HG03280 (cell line): Measurements from ENCODE around the gene ZIC1.

Source experiments
- ATAC-seq: cut with Tn5 transposase; IDR thresholded peaks from one replicate; pipeline ENCODE4 v1.9.1; 2021; ENCODE audit warnings: mild to moderate bottlenecking, moderate library complexity; ENCODE audit not compliant: unreplicated experiment

ZIC1 gene

GRCh38 chr3:147420353-147421183, 11.4 kb downstream of the ZIC1 start:
- no peak for ATAC-seq

- no peak for ATAC-seq
Measured at GRCh38 chr3:147421184-147421912, 12.2 kb downstream of the ZIC1 start.

- no peak for ATAC-seq
Measured at GRCh38 chr3:147422196-147422595, 13.0 kb downstream of the ZIC1 start.

GRCh38 chr3:147422601-147423536, 13.7 kb downstream of the ZIC1 start:
- no peak for ATAC-seq

- no peak for ATAC-seq
Measured at GRCh38 chr3:147423537-147423797, 14.3 kb downstream of the ZIC1 start.

- no peak for ATAC-seq
Measured at GRCh38 chr3:147423798-147424580, 14.8 kb downstream of the ZIC1 start.

- no peak for ATAC-seq
Measured at GRCh38 chr3:147424581-147425387, 15.6 kb downstream of the ZIC1 start.

- ATAC-seq = no peak
Measured at GRCh38 chr3:147425388-147425850, 16.3 kb downstream of the ZIC1 start.

GRCh38 chr3:147426931-147427330, 17.8 kb downstream of the ZIC1 start:
- ATAC-seq = no peak

GRCh38 chr3:147427746-147428145, 18.6 kb downstream of the ZIC1 start:
- ATAC-seq = no peak

- no peak for ATAC-seq
Measured at GRCh38 chr3:147428326-147428725, 19.2 kb downstream of the ZIC1 start.

- no peak for ATAC-seq
Measured at GRCh38 chr3:147428754-147429153, 19.6 kb downstream of the ZIC1 start.

GRCh38 chr3:147431751-147432150, 22.6 kb downstream of the ZIC1 start:
- no peak for ATAC-seq

GRCh38 chr3:147447224-147447623, 38.1 kb downstream of the ZIC1 start:
- ATAC-seq = no peak

- ATAC-seq = no peak
Measured at GRCh38 chr3:147449669-147450068, 40.5 kb downstream of the ZIC1 start.

- ATAC-seq = no peak
Measured at GRCh38 chr3:147458995-147459704, 50.0 kb downstream of the ZIC1 start.

- ATAC-seq = no peak
Measured at GRCh38 chr3:147462856-147463255, 53.7 kb downstream of the ZIC1 start.
